Loucy (cell line): ENCODE results near the gene NHS.

Experiments
- EZH2phosphoT487 ChIP-seq: fragments of 200-600 bp; IDR thresholded peaks from 2 replicates; pipeline ENCODE4 v1.6.1; 2018; ENCODE audit warnings: antibody characterized with exemption, mild to moderate bottlenecking, moderate library complexity, borderline replicate concordance
- TF ChIP-seq, protein P1 (sequence below): fragments of 200-600 bp; sonication (generic); conservative IDR thresholded peaks from 2 replicates; pipeline ENCODE4 v1.5.1; 2014; ENCODE audit warnings: mild to moderate bottlenecking, antibody characterized with exemption, low read length

DNA sequence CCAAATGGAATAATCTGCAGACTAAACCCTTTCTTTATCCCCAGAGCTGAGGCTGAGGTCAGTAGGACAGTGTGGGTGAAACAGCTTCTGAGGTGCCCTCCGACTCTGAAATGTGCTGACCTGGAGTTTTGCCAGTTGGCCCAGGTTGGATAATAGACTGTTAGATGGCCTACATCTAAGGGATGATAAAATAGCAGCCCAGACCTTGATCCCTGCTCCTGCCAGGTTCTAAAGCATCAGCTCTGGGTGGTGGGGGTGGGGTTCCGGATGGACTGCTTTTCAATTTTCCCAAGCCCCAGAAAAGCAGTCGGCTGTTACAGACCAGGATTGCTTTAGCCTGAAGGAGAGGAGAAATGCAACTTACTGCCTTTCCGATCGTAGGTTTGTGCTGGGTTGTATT lies 110.4 kb downstream of the NHS start:
- TF ChIP-seq, protein P1, sequence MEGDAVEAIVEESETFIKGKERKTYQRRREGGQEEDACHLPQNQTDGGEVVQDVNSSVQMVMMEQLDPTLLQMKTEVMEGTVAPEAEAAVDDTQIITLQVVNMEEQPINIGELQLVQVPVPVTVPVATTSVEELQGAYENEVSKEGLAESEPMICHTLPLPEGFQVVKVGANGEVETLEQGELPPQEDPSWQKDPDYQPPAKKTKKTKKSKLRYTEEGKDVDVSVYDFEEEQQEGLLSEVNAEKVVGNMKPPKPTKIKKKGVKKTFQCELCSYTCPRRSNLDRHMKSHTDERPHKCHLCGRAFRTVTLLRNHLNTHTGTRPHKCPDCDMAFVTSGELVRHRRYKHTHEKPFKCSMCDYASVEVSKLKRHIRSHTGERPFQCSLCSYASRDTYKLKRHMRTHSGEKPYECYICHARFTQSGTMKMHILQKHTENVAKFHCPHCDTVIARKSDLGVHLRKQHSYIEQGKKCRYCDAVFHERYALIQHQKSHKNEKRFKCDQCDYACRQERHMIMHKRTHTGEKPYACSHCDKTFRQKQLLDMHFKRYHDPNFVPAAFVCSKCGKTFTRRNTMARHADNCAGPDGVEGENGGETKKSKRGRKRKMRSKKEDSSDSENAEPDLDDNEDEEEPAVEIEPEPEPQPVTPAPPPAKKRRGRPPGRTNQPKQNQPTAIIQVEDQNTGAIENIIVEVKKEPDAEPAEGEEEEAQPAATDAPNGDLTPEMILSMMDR, result no peak
- no peak for TF ChIP-seq EZH2phosphoT487
